Thoracic aorta (tissue), 2 donors: ENCODE data around the gene NUMBL. TPM values are rescaled to one million over a fixed set of nuclear protein-coding genes. Genes with fewer than 3 reads are reported as not detected.

ENCODE experiments used
- ATAC-seq: fragments of 150-250 bp; one replicate; pipeline ENCODE4 v1.8.0; 2017; ENCODE audit warnings: low read depth; ENCODE audit not compliant: insufficient number of reproducible peaks, low FRiP score
- DNase-seq: peaks from one replicate; pipeline ENCODE4 v3.0.0-alpha.2; 2020; ENCODE audit warnings: low spot score
- H3K27ac ChIP-seq, 2 donors: fragments of 200-600 bp; sonication (generic); 1 replicate in 1 of 2; 2 replicates in 1 of 2; pipeline ENCODE4 v1.5.1; 2016; ENCODE audit warnings: mild to moderate bottlenecking in 2 of 2, moderate library complexity in 2 of 2
- H3K27me3 ChIP-seq: fragments of 200-600 bp; sonication (generic); replicated peaks from 2 replicates; pipeline ENCODE4 v1.6.0; 2016; ENCODE audit warnings: mild to moderate bottlenecking; ENCODE audit not compliant: insufficient read depth
- H3K36me3 ChIP-seq: fragments of 200-600 bp; sonication (generic); one replicate; pipeline ENCODE4 v1.5.1; 2016
- H3K4me1 ChIP-seq, 2 donors: fragments of 200-600 bp; sonication (generic); 1 replicate in 1 of 2; 2 replicates in 1 of 2; pipeline versions ENCODE4 v1.5.1 to v1.6.0; 2016; ENCODE audit warnings: low read depth in 2 of 2, mild to moderate bottlenecking in 1 of 2; ENCODE audit not compliant: control insufficient read depth in 1 of 2
- H3K4me3 ChIP-seq: fragments of 200-600 bp; sonication (generic); 2 replicates; pipeline ENCODE4 v1.5.1; 2016; ENCODE audit warnings: mild to moderate bottlenecking
- H3K9me3 ChIP-seq: fragments of 200-600 bp; sonication (generic); 2 replicates; pipeline ENCODE4 v1.5.1; 2016
- total RNA-seq, 2 donors: library from RNA; depleted of rRNA; stranded (reverse); fragments of >200 nt; gene quantifications; one replicate each; pipeline versions ENCODE4 v1.1.0 to v1.2.3, GENCODE V29; 2016
- TF ChIP-seq, protein P1 (sequence below): fragments of 200-600 bp; sonication (generic); IDR thresholded peaks from one replicate; pipeline ENCODE4 v1.5.1; 2019; ENCODE audit warnings: antibody characterized with exemption

Gene NUMBL
- total RNA-seq, 2 donors from 2014 or later = 101 to 133 TPM

DNA sequence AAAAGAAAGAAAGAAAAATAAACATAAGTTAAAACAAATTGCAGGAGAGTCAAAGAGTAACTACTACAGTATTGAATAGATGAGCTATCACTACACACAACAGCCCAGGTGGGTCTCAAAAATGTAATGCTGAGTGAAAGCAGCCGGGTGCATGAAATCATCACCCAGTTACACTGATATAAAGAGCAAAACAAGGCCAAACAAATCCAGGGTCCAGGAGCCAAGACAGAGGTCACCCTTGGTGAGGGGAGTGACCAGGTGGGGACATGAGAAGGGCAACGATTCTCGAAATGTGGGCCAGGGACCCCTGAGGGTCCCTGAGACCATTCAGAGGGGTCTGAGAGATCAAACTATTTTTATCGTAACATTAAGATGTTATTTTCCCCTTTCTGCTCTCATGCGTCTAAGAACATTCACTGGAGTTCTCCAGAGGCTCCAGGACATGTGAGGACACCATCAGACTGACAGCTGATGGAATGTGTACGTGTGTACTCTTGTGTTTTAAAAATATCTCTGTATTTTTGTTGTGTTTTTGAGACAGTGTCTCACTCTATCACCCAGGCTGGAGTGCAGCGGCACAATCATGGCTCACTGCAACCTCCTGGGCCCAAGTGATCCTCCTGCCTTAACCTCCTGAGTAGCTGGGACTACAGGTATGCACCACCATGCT, 15.6 kb upstream of the NUMBL start:
- TF ChIP-seq, protein P1, sequence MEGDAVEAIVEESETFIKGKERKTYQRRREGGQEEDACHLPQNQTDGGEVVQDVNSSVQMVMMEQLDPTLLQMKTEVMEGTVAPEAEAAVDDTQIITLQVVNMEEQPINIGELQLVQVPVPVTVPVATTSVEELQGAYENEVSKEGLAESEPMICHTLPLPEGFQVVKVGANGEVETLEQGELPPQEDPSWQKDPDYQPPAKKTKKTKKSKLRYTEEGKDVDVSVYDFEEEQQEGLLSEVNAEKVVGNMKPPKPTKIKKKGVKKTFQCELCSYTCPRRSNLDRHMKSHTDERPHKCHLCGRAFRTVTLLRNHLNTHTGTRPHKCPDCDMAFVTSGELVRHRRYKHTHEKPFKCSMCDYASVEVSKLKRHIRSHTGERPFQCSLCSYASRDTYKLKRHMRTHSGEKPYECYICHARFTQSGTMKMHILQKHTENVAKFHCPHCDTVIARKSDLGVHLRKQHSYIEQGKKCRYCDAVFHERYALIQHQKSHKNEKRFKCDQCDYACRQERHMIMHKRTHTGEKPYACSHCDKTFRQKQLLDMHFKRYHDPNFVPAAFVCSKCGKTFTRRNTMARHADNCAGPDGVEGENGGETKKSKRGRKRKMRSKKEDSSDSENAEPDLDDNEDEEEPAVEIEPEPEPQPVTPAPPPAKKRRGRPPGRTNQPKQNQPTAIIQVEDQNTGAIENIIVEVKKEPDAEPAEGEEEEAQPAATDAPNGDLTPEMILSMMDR = no peak
- DNase-seq (no peak), ATAC-seq (no peak)
- Histone ChIP-seq H3K27ac (no peak overlapping the region), H3K27me3 (no peaks in the 10 kb centered on the region), H3K9me3 (no peaks in the 10 kb centered on the region), H3K36me3 (peaks cover 48% of the 10 kb centered on the region), H3K4me1 (no peaks in the 10 kb centered on the region), H3K4me3 (no peak overlapping the region)

DNA sequence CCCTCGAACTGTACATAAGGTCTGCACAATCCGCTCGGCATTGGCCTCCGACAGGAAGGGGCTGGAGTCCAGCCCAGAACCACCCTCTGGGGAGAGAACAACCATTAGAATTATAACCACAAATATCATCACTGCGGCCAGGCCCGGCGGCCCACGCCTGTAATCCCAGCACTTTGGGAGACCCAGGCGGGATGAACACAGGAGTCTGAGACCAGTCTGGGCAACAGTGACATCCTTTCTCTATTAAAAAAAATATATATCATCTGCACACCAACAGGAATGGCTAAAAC, 14.9 kb upstream of the NUMBL start:
- no peak for ATAC-seq
- no peaks in the 10 kb centered on the region for H3K9me3 ChIP-seq
- H3K36me3 ChIP-seq = peaks cover 44% of the 10 kb centered on the region
- no peaks in the 10 kb centered on the region for H3K4me1 ChIP-seq
- TF ChIP-seq, protein P1 = no peak
- H3K27me3 ChIP-seq = no peaks in the 10 kb centered on the region
- no peak for DNase-seq
- H3K4me3 ChIP-seq = no peak overlapping the region
- H3K27ac ChIP-seq = no peak overlapping the region

DNA sequence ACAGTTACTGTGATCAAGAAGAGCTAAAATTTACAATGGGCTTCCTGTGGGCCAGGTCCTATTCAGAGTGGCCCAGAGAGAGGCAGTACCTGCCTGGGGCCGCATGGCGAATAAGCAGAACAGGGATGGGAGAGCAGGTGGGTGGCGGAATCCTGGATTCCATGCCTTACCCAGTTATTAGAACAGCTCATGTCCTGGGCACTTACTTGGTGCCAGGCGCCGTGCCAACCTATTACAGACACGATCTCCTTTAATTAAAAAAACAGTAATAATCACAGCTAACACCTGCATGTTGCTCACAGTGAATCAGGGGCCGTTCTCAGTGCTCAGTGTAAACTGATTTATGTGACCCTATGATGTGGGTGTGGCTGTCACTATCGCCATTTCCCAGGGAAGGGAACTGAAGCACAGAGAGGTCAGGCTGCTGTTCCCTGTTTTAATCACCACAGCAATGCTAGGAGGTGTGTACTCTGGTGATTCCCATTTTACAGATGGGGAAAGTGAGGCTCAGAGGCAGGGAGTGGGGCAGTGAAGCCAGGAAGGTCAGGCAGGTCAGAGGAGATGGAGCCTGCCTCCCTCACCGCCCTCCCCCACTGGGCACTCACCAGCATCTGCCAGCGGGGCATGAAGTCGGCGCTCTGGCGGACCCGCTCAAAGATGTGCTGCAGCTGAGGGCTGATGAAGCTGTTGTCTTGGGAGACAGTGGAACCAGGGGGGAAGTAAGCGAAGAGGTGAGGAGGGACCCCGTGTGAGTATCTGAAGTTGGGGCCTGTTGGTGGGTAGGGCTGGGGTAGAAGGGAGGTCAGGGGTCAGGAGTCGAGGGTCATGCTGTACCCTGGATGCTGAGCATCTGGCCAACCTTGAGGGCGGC, 14.3 kb upstream of the NUMBL start:
- Histone ChIP-seq H3K4me1 (no peaks in the 10 kb centered on the region), H3K9me3 (no peaks in the 10 kb centered on the region), H3K36me3 (peaks cover 44% of the 10 kb centered on the region), H3K27ac (no peak overlapping the region), H3K27me3 (no peaks in the 10 kb centered on the region), H3K4me3 (no peak overlapping the region)
- ATAC-seq = no peak
- no peak for DNase-seq
- TF ChIP-seq, protein P1 = no peak

DNA sequence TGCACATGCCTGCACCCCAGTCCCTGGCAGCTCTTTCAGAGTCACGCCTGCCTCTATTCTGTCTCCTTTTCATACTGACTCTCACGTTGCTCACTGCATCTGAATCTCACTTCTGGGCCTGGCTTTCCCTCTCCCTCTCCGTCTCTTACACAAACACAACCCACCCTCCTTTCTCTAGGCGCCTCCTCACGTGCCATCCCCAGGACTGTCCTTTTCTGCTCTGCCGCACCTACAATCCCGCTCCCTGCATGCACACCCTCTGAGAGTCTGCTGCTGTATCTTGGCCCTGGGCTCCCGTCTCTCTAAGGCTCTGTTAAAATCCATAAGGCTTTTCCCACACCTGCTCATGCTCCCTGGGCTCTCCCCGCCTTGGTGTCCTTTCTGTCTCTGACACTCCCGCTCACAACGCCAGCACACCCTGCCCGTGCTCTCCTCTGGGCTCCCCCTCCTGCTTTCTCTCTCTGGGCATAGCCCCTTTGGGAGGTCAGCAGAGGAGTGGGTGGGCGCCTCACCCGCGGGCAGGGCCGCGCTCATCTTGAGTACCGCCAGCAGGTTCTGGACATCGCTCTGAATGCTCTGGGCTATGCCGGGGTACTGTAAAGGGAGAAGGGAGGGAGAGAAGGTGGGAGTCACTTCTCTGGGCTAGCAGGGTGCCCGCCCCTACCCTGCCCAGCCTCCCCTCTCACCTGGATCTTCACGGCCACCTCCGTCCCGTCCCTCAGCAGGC, 12.7 kb upstream of the NUMBL start:
- Histone ChIP-seq H3K4me1 (no peaks in the 10 kb centered on the region), H3K27me3 (no peaks in the 10 kb centered on the region), H3K27ac (no peak overlapping the region), H3K36me3 (peaks cover 47% of the 10 kb centered on the region), H3K9me3 (no peaks in the 10 kb centered on the region), H3K4me3 (no peak overlapping the region)
- ATAC-seq = no peak
- TF ChIP-seq, protein P1 = no peak
- no peak for DNase-seq
